HG03159 (cell line): ENCODE measurements around the gene ACSL6.

Experiments
- ATAC-seq: cut with Tn5 transposase; IDR thresholded peaks from one replicate; pipeline ENCODE4 v1.9.1; 2021; ENCODE audit warnings: mild to moderate bottlenecking, moderate library complexity; ENCODE audit not compliant: unreplicated experiment

Gene ACSL6

DNA sequence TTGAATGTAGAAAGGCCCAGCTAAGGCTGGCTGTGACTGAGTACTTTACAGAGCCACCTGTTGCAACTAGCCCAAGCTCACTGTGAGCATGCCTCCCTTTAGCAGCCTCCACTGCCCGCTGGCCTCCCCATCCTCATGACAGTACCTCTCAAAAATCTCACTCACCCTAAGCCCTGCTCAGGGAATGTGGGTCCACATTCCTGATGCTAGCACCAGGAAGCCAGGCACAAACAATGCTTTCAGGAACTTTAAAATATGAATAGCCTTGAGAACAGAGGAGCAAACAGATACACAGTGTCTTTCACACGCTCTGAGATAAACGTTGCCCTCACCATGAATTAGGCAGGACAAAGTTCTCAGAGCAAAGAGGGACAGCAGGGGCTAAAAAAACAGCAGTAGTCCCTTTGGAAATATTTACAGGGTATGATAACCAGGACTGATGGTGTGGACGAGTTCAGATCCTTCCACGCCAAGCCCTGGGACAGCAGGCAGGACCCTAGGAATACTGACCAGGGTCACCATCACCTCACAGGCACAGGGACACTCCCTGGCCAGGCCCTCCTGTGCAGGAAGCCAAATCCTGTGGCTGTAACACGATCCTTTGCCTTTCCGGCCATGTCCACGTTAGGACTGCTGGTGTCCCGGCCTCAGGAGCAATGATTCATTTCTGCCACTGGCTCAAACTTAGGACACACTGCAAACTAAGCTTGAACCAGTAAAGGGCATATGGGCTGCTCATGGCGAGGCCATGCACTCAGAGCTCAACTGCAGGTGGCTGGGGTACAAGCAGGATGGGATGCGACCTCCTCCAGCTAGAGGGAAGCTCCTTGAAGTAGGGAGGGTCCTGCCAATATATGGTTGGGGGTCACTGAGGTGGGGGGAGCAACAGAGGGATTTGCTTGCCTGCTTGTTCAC lies 9.6 kb downstream of the ACSL6 start:
- no peak for ATAC-seq

DNA sequence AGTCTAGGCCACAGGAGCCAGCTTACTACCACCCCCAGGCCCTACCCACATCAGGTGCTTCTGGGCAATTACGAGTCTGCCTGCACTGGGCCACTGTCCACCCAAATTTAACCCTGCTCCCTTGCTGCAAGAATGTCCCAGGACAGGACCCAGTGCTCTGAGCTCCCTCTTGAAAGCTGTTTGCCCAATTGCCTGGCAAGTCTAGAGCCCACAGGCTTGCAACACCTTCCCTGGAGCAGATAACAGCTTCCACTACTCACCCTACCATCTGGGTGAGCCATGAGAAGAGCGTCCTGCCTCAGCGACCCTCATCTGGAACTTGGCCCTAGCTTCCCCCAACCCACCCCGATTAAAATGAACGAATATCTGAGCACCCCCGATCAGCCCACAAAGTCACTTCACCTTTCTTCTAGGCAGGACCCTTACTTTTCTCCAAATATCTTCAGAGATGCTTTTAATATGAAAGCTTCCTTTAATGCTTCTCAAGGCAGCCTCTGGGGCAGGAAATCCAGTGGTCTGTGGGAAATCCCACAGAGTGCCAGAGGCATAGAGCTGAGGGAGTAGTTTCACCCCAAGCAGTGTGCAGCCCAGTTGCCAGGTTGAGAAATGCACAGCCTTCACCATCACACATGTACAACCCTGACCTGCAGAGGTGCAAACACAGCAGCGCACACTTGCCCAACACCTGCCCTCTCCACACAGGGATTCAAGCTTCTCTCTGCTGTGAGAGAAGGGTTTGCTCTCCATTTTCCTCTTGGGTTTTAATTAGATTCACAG lies 10.6 kb downstream of the ACSL6 start:
- ATAC-seq, result no peak

DNA sequence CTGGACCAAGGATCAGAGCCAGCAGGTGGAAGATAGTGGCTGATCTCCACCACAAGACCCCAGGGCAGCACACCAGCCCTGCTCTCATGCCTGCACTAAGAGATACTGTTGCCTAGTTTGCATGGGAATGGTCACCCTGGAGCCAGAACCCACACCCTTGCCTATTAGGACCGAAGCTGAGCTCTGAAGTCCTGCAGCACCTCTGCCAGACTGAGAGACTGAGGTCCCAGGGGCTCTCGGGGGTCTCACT lies 11.3 kb downstream of the ACSL6 start:
- no peak for ATAC-seq

GRCh38 chr5:131999441-132000240 lies 11.8 kb downstream of the ACSL6 start:
- no peak for ATAC-seq

DNA sequence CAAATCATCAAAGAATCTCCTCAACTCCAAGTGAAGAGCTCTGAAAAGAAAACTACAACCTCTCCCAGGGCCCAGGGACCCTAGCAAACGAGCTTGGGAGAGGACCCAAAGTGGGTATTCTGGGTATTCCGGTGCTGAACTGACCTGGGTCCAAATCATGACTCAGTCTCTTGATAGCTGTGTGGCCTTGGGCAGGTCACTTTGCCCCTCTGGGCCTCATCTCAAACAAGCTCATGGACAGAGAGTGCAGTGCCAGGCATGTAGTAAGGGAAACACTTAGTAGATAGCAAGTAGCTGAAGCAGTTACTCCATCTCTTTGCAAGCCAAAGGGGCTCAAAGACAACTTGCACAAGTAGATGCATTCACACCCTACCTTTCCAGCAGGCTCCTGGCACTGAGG lies 12.4 kb downstream of the ACSL6 start:
- no peak for ATAC-seq

DNA sequence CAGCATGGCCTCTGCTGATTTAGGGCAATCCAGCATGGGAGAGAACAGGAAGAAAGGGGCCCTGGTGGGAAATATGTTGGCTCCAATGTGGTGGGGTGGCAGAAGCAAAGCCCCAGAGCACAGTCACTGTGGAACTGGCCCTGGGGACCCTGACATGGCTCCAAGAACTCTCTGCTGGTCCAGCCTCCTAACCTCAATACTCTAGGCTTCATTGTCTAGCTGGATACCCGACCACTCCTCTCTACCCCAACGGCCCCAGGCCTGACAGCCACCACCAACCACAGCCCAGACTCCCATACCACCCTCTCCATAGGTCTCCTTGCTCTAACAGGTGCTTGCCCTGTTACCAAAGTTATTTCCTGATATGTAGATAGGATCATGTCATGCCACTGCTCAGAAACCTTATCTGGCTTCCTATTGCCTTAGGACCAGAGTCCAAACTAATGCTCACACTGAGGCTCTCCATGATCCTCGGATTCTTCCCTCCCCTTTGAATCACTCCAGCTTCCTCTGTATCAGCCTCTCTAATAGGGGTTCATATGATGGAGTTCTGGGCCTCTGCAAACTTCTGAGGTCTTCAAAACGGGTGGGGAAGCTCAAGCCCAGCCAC lies 12.9 kb downstream of the ACSL6 start:
- ATAC-seq, result no peak

DNA sequence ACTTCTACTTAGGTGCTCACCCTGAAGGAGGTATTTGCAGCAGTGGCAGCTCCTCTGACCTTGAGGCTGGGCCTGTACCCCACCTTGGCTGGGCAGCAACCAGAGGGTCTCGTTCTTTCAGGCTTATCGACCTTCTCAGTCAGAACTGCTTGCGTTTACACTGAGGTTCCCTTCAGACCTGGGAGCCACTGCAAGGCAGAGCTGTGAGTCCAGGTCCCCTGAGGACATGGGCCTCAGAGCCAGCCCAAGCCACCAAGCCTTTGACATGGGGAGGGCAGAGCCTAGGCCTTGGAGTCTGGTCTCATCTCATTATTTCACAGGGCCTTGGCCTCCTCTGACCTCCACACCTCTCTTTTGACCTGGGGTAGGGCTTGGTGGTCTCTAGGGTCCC lies 13.7 kb downstream of the ACSL6 start:
- no peak for ATAC-seq

DNA sequence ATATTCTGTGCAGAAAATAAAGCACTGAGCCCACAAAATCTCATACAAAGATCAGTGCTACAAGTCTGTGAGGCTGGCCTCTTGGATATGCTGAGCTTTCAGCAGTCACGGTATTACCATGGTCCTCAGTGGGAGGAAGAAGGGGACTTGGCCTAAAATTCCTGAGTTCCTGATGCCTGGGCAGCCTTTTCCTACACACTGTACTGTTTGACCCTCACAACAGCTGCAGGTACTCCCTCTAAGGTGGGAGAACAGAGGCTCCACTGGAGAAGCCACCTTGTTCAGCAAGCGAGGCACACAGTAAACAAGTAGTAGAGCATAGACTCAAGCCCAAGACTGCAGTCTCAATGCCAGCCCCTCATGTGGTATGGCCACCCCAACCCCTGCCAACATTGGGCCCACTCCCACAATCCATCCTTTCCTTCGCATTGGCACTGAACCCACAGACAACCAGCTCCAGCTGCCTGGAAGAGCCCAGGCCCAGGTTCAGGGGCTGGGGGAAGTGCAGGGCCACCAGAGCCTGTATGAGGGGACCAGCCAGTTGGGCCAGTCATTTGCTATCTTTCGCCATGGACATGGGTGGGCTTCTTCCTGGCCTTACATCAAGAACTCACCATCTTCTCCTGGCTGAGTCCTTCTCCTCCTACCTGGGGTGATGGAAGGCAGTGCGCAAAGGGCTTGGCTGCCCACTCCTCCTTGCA lies 14.3 kb downstream of the ACSL6 start:
- ATAC-seq, result no peak

DNA sequence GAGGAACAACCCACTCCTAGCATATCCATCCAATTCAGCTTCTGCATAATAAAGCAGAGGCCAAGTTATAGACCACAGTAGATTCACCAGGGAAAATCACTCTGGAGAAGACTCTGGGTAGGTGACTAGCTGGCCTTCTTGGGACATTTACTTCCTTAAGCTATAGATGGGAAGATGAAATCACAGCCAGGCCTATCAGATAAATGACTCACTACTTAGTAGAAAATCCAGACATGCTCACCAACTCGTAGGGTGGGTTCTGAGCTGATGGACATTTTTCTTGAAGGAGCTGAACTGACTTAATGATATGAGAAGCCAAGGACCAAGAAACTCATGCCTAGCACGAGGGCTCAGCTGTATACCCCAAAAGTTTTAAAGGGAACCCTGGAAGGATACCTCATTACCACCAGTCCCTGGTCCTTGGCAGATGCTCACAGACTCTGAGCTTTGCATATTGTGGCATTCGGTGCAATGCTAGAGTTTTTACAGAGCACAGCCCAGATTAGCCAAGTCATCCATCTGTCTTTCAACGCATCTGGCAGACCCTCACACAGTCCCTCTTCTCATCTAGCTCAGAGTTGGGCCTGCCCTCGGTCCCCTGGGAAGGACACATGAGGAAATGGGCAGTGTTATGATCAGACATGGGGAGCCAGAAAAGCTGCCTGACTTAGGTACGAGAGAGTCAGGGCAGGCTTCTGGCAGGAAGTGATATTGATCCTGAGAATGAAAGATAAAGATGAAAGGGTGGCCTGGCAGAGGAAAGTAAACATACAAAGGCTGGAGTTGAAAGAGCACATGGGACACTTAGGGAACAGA lies 15.0 kb downstream of the ACSL6 start:
- ATAC-seq, result no peak

DNA sequence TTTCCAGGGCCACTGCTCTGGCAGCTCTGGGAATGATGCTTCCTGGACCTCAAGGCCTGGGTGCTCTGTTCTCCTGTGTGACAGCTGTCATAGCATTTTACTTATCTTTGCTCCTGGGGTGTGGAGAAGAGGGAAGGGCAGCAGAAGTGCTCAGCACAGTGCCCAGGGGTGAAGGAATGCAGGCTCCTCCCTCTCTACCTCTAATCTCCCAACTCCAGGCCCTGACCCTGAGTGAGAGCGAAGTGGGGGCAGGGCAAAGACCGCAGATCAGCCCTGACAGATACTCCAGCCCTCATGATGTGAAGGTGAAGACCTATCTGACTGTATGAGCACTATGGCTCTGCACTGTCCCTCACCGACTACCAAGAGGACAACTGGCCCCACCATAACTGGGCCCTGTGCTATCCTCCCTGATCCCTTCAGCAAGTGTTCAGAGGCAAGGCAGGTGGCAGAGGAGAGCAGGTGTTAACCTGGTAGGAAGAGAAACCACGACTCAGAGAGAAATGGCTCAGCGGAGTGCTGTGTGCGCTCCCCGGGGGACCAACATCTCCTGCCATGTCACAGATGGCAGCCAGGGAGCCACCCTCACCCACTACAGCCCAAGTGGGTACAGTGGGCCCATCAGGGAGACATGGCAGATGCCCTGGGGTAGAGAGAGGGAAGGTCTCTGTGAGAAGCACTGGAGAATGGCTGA lies 16.8 kb downstream of the ACSL6 start:
- no peak for ATAC-seq

- no peak for ATAC-seq
Observed at GRCh38 chr5:131994090-131994489, 17.4 kb downstream of the ACSL6 start.

DNA sequence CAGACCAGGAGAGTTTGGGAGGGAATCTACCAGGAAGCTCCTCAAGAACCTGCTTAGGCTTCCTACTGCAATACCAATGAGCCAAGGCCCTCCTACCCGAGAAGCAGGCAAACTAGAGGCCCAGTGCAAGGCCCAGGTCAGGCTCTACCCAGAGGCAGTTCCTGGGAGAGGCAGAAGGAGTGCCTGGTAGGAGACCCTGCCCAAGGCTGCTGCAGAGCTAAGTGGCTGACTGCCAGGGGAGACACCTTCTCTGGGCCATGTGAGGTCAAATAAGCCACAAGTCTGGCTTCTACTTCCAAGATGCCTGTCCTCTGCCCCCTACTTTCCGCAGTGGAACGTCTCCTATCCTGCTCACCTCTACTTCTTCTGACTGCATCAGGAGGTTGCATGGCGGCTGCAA lies 17.8 kb downstream of the ACSL6 start:
- ATAC-seq, result no peak

GRCh38 chr5:131992370-131992769 lies 19.1 kb downstream of the ACSL6 start:
- no peak for ATAC-seq

- ATAC-seq, result no peak
Observed at GRCh38 chr5:131991593-131992324, 19.7 kb downstream of the ACSL6 start.

- no peak for ATAC-seq
Observed at GRCh38 chr5:131990716-131991115, 20.7 kb downstream of the ACSL6 start.

GRCh38 chr5:131988601-131989000 lies 22.9 kb downstream of the ACSL6 start:
- no peak for ATAC-seq

DNA sequence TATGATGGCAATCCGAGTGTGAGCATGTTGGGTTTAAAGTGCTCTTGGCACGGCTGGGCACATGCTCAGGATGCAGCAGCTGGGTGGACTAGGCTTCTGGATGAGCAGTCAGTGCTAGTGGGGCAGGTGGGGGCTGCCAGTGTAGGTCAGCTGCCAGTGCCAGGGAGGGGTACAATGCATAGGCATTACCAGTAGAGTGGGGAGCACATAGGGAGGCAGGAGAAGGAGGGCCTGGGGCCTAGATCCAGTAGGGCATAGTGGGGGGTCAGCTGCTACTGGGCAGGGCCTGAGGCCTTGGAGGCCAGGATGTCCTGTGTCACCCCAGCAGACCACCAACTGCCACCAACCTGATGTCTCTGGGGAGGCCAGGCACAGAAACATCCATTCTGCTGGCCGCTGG lies 24.2 kb downstream of the ACSL6 start:
- ATAC-seq, result no peak

GRCh38 chr5:131986161-131986912 lies 25.1 kb downstream of the ACSL6 start:
- ATAC-seq, result no peak
